ENCODE data around the gene POLR3E. TPM values are rescaled to one million over a fixed set of nuclear protein-coding genes. Genes with fewer than 3 reads are reported as not detected.
"Not testable (repeated sequence)": the region's sequence is repeated elsewhere in the genome, so short reads cannot be mapped to it uniquely, and the experiment has no call there.

POLR3E gene
- total RNA-seq, 1 experiment from 2014 or later: 54.6 TPM

GRCh38 chr16:22360963-22361659, 63.9 kb downstream of the POLR3E start:
- Histone ChIP-seq H3K4me2 (ENCODE audit: low read depth, low read length, poor library complexity, severe bottlenecking) (no peak overlapping the region), H3K27ac (ENCODE audit: low read length) (no peak overlapping the region), H3K4me1 (ENCODE audit: low read length) (peaks cover 9% of the 10 kb centered on the region), H3K27me3 (ENCODE audit: low read length) (no peaks in the 10 kb centered on the region), H3K4me3 (ENCODE audit: low read length) (no peak overlapping the region), H3K36me3 (ENCODE audit: insufficient read depth, low read length) (peaks cover 35% of the 10 kb centered on the region; the same call in 1 of the 2 replicates), H3K9me2 (replicated peaks; ENCODE audit: insufficient read depth, low read length) (no peaks in the 10 kb centered on the region), H2AFZ (ENCODE audit: low read length) (no peak overlapping the region), H4K20me1 (ENCODE audit: insufficient read depth, low read depth, low read length) (no peaks in the 10 kb centered on the region), H3K79me2 (ENCODE audit: low read length) (peaks cover 78% of the 10 kb centered on the region), H3K9ac (ENCODE audit: low read length) (no peak overlapping the region), H3K9me3 (ENCODE audit: low read length) (no peaks in the 10 kb centered on the region)
- DNase-seq: no peak

GRCh38 chr16:22364241-22364640, 67.0 kb downstream of the POLR3E start:
- peaks cover 30% of the 10 kb centered on the region; the same call in 1 of the 2 replicates for H3K36me3 ChIP-seq (ENCODE audit: insufficient read depth, low read length)
- no peak overlapping the region for H3K4me2 ChIP-seq (ENCODE audit: low read depth, low read length, poor library complexity, severe bottlenecking)
- peaks cover 11% of the 10 kb centered on the region for H3K4me1 ChIP-seq (ENCODE audit: low read length)
- no peak for DNase-seq
- H4K20me1 ChIP-seq (ENCODE audit: insufficient read depth, low read depth, low read length): no peaks in the 10 kb centered on the region
- H3K4me3 ChIP-seq (ENCODE audit: low read length): no peak overlapping the region
- H3K27ac ChIP-seq (ENCODE audit: low read length): no peak overlapping the region
- peaks cover 85% of the 10 kb centered on the region for H3K79me2 ChIP-seq (ENCODE audit: low read length)
- no peak overlapping the region for H3K9ac ChIP-seq (ENCODE audit: low read length)
- no peaks in the 10 kb centered on the region for H3K9me2 ChIP-seq (replicated peaks; ENCODE audit: insufficient read depth, low read length)
- H2AFZ ChIP-seq (ENCODE audit: low read length): no peak overlapping the region
- no peaks in the 10 kb centered on the region for H3K27me3 ChIP-seq (ENCODE audit: low read length)
- H3K9me3 ChIP-seq (ENCODE audit: low read length): no peaks in the 10 kb centered on the region

GRCh38 chr16:22366371-22366770, 69.2 kb downstream of the POLR3E start:
- Histone ChIP-seq H4K20me1 (ENCODE audit: insufficient read depth, low read depth, low read length) (no peaks in the 10 kb centered on the region), H3K4me1 (ENCODE audit: low read length) (peaks cover 22% of the 10 kb centered on the region), H3K9me2 (replicated peaks; ENCODE audit: insufficient read depth, low read length) (no peaks in the 10 kb centered on the region), H3K79me2 (ENCODE audit: low read length) (peaks cover 86% of the 10 kb centered on the region), H3K9ac (ENCODE audit: low read length) (no peak overlapping the region), H3K36me3 (ENCODE audit: insufficient read depth, low read length) (peaks cover 20% of the 10 kb centered on the region; the same call in 1 of the 2 replicates), H3K4me3 (ENCODE audit: low read length) (no peak overlapping the region), H2AFZ (ENCODE audit: low read length) (no peak overlapping the region), H3K27ac (ENCODE audit: low read length) (no peak overlapping the region), H3K9me3 (ENCODE audit: low read length) (no peaks in the 10 kb centered on the region), H3K27me3 (ENCODE audit: low read length) (no peaks in the 10 kb centered on the region), H3K4me2 (ENCODE audit: low read depth, low read length, poor library complexity, severe bottlenecking) (no peak overlapping the region)
- no peak for DNase-seq

- Histone ChIP-seq H3K9me3 (ENCODE audit: low read length) (no peaks in the 10 kb centered on the region), H3K27me3 (ENCODE audit: low read length) (no peaks in the 10 kb centered on the region), H3K4me1 (ENCODE audit: low read length) (peaks cover 26% of the 10 kb centered on the region), H3K9ac (ENCODE audit: low read length) (no peak overlapping the region), H3K4me2 (ENCODE audit: low read depth, low read length, poor library complexity, severe bottlenecking) (no peak overlapping the region), H4K20me1 (ENCODE audit: insufficient read depth, low read depth, low read length) (no peaks in the 10 kb centered on the region), H3K79me2 (ENCODE audit: low read length) (peaks cover 89% of the 10 kb centered on the region), H3K36me3 (ENCODE audit: insufficient read depth, low read length) (peaks cover 20% of the 10 kb centered on the region; the same call in 1 of the 2 replicates), H3K9me2 (replicated peaks; ENCODE audit: insufficient read depth, low read length) (no peaks in the 10 kb centered on the region), H3K4me3 (ENCODE audit: low read length) (no peak overlapping the region), H2AFZ (ENCODE audit: low read length) (no peak overlapping the region), H3K27ac (ENCODE audit: low read length) (no peak overlapping the region)
- no peak for DNase-seq
Measured at GRCh38 chr16:22366889-22367288, 69.7 kb downstream of the POLR3E start.

DNA sequence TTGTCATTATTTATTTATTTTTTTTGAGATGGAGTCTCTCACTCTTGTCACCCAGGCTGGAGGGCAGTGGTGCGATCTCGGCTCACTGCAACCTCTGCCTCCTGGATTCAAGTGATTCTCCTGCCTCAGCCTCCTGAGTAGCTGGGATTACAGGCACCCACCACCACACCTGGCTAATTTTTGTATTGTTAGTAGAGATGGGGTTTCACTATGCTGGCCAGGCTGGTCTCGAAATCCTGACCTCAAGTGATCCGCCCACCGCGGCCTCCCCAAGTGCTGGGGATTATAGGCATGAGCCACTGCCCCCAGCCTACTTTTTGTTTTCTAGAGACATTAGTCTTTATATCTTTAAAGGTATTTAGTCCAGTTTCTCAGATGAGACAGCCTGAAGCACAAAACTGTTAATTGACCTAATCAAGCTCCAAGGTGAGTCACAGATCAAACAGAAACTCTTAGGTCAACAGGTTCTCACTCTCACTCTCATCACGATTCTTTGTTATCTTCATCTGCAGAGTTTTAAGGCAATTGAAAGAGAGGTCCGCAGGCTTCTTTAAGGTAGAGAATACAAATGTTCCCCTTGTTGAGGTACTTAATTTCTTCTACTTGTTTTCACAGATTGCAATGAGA, 71.1 kb downstream of the POLR3E start:
- H3K9me2 ChIP-seq (replicated peaks; ENCODE audit: insufficient read depth, low read length); H3K4me3 ChIP-seq (ENCODE audit: low read length); H3K9ac ChIP-seq (ENCODE audit: low read length); H3K4me2 ChIP-seq (ENCODE audit: low read depth, low read length, poor library complexity, severe bottlenecking); H3K9me3 ChIP-seq (ENCODE audit: low read length); H2AFZ ChIP-seq (ENCODE audit: low read length); H3K27me3 ChIP-seq (ENCODE audit: low read length); H3K27ac ChIP-seq (ENCODE audit: low read length); H4K20me1 ChIP-seq (ENCODE audit: insufficient read depth, low read depth, low read length); DNase-seq: not testable (repeated sequence)
- peaks cover 20% of the 10 kb centered on the region; the same call in 1 of the 2 replicates for H3K36me3 ChIP-seq (ENCODE audit: insufficient read depth, low read length)
- peaks cover 92% of the 10 kb centered on the region for H3K79me2 ChIP-seq (ENCODE audit: low read length)
- H3K4me1 ChIP-seq (ENCODE audit: low read length): peaks cover 40% of the 10 kb centered on the region

GRCh38 chr16:22369221-22369811, 72.1 kb downstream of the POLR3E start:
- no peaks in the 10 kb centered on the region for H4K20me1 ChIP-seq (ENCODE audit: insufficient read depth, low read depth, low read length)
- no peaks in the 10 kb centered on the region for H3K27me3 ChIP-seq (ENCODE audit: low read length)
- peaks cover 95% of the 10 kb centered on the region for H3K79me2 ChIP-seq (ENCODE audit: low read length)
- no peaks in the 10 kb centered on the region for H3K9me2 ChIP-seq (replicated peaks; ENCODE audit: insufficient read depth, low read length)
- H3K9me3 ChIP-seq (ENCODE audit: low read length): no peaks in the 10 kb centered on the region
- H3K27ac ChIP-seq (ENCODE audit: low read length): peak overlapping the region; percentile 60
- H3K36me3 ChIP-seq (ENCODE audit: insufficient read depth, low read length): peaks cover 20% of the 10 kb centered on the region; the same call in 1 of the 2 replicates
- H3K4me2 ChIP-seq (ENCODE audit: low read depth, low read length, poor library complexity, severe bottlenecking): peak overlapping the region; percentile 43
- DNase-seq: peak; percentile 78
- H2AFZ ChIP-seq (ENCODE audit: low read length): no peak overlapping the region
- no peak overlapping the region for H3K4me3 ChIP-seq (ENCODE audit: low read length)
- peak overlapping the region; percentile 17; the same call in 1 of the 2 replicates for H3K9ac ChIP-seq (ENCODE audit: low read length)
- H3K4me1 ChIP-seq (ENCODE audit: low read length): peaks cover 40% of the 10 kb centered on the region

DNA sequence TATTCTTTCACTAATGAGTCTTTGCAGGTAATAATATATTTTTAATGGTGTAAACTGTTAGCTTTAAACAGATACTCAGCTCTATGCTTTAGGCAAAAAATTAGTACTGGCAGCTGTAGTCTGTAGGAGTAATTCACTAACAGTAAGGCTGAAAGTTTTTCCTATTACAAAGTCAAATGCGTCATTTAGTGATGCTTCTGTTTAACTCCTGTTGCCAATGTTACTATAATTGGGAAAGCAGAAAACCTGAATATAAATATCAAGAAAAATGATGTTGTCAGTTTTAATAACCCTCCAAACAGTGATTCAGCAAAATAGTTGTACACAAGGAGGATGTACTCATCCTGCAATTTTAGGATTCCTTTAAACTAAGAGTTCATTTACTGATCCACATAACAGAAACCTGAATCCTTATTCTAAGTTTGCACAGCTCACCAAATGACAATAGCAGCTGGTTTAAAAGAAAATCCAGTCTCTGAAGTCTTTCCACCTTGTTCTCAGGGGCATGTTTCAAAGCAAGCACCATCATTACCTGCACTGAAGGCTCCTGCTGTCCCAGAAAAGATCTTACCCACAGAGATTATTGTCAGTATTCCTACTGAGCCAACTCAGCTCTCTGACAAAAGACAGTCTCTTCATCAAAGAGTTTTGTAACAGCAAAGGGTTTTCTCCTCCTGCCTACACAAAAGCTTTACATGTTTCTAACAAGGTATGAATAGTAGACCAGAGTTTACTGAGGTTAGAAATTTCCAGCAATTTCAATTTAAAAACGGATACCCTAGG, 73.0 kb downstream of the POLR3E start:
- H3K4me1 ChIP-seq (ENCODE audit: low read length): peaks cover 44% of the 10 kb centered on the region
- peaks cover 88% of the 10 kb centered on the region for H3K79me2 ChIP-seq (ENCODE audit: low read length)

More for the DNA sequence above, 73.0 kb downstream of the POLR3E start:
- Histone ChIP-seq H2AFZ (ENCODE audit: low read length) (no peak overlapping the region), H3K9me2 (replicated peaks; ENCODE audit: insufficient read depth, low read length) (no peaks in the 10 kb centered on the region), H3K36me3 (ENCODE audit: insufficient read depth, low read length) (peaks cover 11% of the 10 kb centered on the region; the same call in 1 of the 2 replicates), H4K20me1 (ENCODE audit: insufficient read depth, low read depth, low read length) (no peaks in the 10 kb centered on the region), H3K27me3 (ENCODE audit: low read length) (no peaks in the 10 kb centered on the region), H3K27ac (ENCODE audit: low read length) (peak overlapping the region; percentile 60), H3K9ac (ENCODE audit: low read length) (peak overlapping the region; percentile 7; the same call in 1 of the 2 replicates), H3K4me2 (ENCODE audit: low read depth, low read length, poor library complexity, severe bottlenecking) (peak overlapping the region; percentile 43), H3K9me3 (ENCODE audit: low read length) (no peaks in the 10 kb centered on the region), H3K4me3 (ENCODE audit: low read length) (no peak overlapping the region)
- DNase-seq: no peak

All from Karpas-422 (cell line).